ENCODE results near the gene CAPN8.

GRCh38 chr1:223519116-223519515, 146.4 kb downstream of the CAPN8 start:
- TF ChIP-seq GATA2 (IDR thresholded peaks at IDR 0.05; ENCODE audit: low read depth, low read length) (no peak), GATA3 (IDR thresholded peaks at IDR 0.05; ENCODE audit: low read depth, low read length) (no peak)
